HCT116 (cell line): ENCODE results near the gene SDK1.

ENCODE experiments used
- EGR1 ChIP-seq: IDR thresholded peaks from 2 replicates; pipeline ENCODE4 v1.6.1; 2012; ENCODE audit warnings: low read depth
- EZH2phosphoT487 ChIP-seq: fragments of 200-600 bp; IDR thresholded peaks from 2 replicates; pipeline ENCODE4 v1.6.1; 2018; ENCODE audit warnings: antibody characterized with exemption, borderline replicate concordance
- JUND ChIP-seq: IDR thresholded peaks from 2 replicates; pipeline ENCODE4 v1.6.1; 2012
- POLR2A ChIP-seq: IDR thresholded peaks from 2 replicates; pipeline ENCODE4 v1.7.0; 2011; ENCODE audit warnings: borderline replicate concordance; ENCODE audit not compliant: insufficient read depth, insufficient read length; ENCODE audit errors: extremely low read depth
- SIN3A ChIP-seq: IDR thresholded peaks from 2 replicates; pipeline ENCODE4 v1.6.1; 2012; ENCODE audit warnings: low read depth
- ZNF274 ChIP-seq: fragments of 200-500 bp; sonication (Bioruptor generic); IDR thresholded peaks from 2 replicates; pipeline ENCODE4 v1.6.1; 2014; ENCODE audit warnings: mild to moderate bottlenecking, low read depth, low read length, inconsistent platforms
- TF ChIP-seq, protein P1 (sequence below), 3 experiments: fragments of 200-600 bp in 1 of 3; sonication (generic) in 1 of 3; IDR thresholded peaks in 2 of 3; conservative IDR thresholded peaks in 1 of 3; 2 replicates each; pipeline ENCODE4 v1.5.1; 2012 to 2017; ENCODE audit warnings: low read depth in 2 of 3, low read length in 2 of 3, antibody characterized with exemption in 1 of 3, borderline replicate concordance in 1 of 3, control low read depth in 1 of 3, mild to moderate bottlenecking in 1 of 3, mixed read lengths in 1 of 3, mixed run types in 1 of 3, moderate library complexity in 1 of 3; ENCODE audit not compliant: insufficient read depth in 1 of 3

DNA sequence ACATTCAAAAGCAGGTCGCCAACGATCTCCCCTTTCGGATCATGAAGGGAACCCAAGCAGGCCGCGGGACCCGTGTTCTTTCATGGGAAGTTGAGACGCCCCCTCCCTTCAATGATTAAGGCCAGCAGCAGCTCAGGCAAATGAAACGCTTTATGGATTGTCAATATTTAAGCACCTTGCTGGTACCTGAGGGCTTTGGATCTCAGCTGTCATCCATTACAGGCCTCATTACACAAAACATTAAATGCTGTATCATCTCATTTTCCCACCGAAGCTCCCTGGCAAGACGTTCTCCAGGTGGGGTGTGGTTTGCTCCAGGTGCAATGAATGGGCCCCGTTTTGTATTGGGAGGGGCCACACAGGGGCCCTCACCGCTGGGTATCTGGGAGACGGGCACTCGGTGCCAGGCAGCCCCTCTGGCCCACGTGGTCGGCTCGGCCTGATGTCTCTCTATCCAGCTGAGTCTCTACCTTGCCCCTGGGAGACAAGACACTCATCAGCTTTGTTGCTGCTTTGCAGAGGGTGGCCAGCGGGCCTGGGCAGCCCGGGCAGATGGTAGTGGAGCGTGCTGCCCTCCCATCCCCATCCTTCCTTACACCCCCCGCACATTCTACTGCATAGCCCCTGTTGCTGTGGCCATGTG lies 925.0 kb downstream of the SDK1 start:
- TF ChIP-seq SIN3A (no peak), JUND (no peak), EZH2phosphoT487 (no peak), ZNF274 (no peak), POLR2A (no peak), EGR1 (no peak)
- TF ChIP-seq, protein P1, sequence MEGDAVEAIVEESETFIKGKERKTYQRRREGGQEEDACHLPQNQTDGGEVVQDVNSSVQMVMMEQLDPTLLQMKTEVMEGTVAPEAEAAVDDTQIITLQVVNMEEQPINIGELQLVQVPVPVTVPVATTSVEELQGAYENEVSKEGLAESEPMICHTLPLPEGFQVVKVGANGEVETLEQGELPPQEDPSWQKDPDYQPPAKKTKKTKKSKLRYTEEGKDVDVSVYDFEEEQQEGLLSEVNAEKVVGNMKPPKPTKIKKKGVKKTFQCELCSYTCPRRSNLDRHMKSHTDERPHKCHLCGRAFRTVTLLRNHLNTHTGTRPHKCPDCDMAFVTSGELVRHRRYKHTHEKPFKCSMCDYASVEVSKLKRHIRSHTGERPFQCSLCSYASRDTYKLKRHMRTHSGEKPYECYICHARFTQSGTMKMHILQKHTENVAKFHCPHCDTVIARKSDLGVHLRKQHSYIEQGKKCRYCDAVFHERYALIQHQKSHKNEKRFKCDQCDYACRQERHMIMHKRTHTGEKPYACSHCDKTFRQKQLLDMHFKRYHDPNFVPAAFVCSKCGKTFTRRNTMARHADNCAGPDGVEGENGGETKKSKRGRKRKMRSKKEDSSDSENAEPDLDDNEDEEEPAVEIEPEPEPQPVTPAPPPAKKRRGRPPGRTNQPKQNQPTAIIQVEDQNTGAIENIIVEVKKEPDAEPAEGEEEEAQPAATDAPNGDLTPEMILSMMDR (IDR thresholded peaks at IDR 0.05 in 2 of 3, conservative IDR thresholded peaks at IDR 0.05 in 1 of 3; ENCODE audit: borderline replicate concordance in 1 of 3, insufficient read depth in 1 of 3, low read depth in 2 of 3, low read length in 2 of 3), result no peak
